Neural progenitor cell (in vitro differentiated cells): Measurements from ENCODE around the gene CLRN1. TPM values are rescaled to one million over a fixed set of nuclear protein-coding genes. Genes with fewer than 3 reads are reported as not detected.

Experiments used
- DNase-seq: peaks from one replicate; pipeline ENCODE4 v3.0.0-alpha.2; 2016; ENCODE audit warnings: low spot score
- H2AFZ ChIP-seq: fragments of 200-600 bp; sonication (generic); replicated peaks from 2 replicates; pipeline ENCODE4 v1.6.1; 2016; ENCODE audit warnings: antibody characterized with exemption
- H3F3A ChIP-seq: fragments of 200-600 bp; sonication (generic); 2 replicates; pipeline ENCODE4 v1.6.1; 2016; ENCODE audit warnings: antibody characterized with exemption, low read depth
- H3K27ac ChIP-seq: fragments of 200-600 bp; sonication (generic); 2 replicates; pipeline ENCODE4 v1.5.1; 2016; ENCODE audit warnings: mild to moderate bottlenecking
- H3K27me3 ChIP-seq: fragments of 200-600 bp; sonication (generic); 2 replicates; pipeline ENCODE4 v1.6.1; 2016; ENCODE audit warnings: mild to moderate bottlenecking, moderate library complexity
- H3K36me3 ChIP-seq: fragments of 200-600 bp; sonication (generic); 2 replicates; pipeline ENCODE4 v1.5.1; 2016
- H3K4me1 ChIP-seq: fragments of 200-600 bp; sonication (generic); 2 replicates; pipeline ENCODE4 v1.6.1; 2016; ENCODE audit warnings: mixed run types
- H3K4me2 ChIP-seq: fragments of 200-600 bp; sonication (generic); 2 replicates; pipeline ENCODE4 v1.6.1; 2016
- H3K4me3 ChIP-seq: fragments of 200-600 bp; sonication (generic); 2 replicates; pipeline ENCODE4 v1.5.1; 2016
- H3K79me2 ChIP-seq: fragments of 200-600 bp; sonication (generic); 2 replicates; pipeline ENCODE4 v1.6.1; 2016; ENCODE audit warnings: low read depth
- H3K9ac ChIP-seq: fragments of 200-600 bp; sonication (generic); 2 replicates; pipeline ENCODE4 v1.6.1; 2016
- H3K9me3 ChIP-seq: fragments of 200-600 bp; sonication (generic); 2 replicates; pipeline ENCODE4 v1.5.1; 2016; ENCODE audit warnings: low read depth
- H4K20me1 ChIP-seq: fragments of 200-600 bp; sonication (generic); 2 replicates; pipeline ENCODE4 v1.6.1; 2016; ENCODE audit warnings: low read depth
- H3K27ac Mint-ChIP-seq: 3 replicates; pipeline ENCODE4 v1.8.0; 2021; ENCODE audit warnings: mixed read lengths
- H3K27me3 Mint-ChIP-seq: 2 replicates; pipeline ENCODE4 v1.8.0; 2022; ENCODE audit warnings: low read depth, mild to moderate bottlenecking, inconsistent platforms, moderate library complexity, mixed read lengths; ENCODE audit not compliant: insufficient read depth
- H3K36me3 Mint-ChIP-seq: 3 replicates; pipeline ENCODE4 v1.8.0; 2021; ENCODE audit warnings: mixed read lengths
- H3K4me1 Mint-ChIP-seq: 3 replicates; pipeline ENCODE4 v1.8.0; 2021; ENCODE audit warnings: mixed read lengths
- H3K4me3 Mint-ChIP-seq: 3 replicates; pipeline ENCODE4 v1.8.0; 2021; ENCODE audit warnings: mild to moderate bottlenecking, moderate library complexity, mixed read lengths
- H3K9me3 Mint-ChIP-seq: 3 replicates; pipeline ENCODE4 v1.8.0; 2020; ENCODE audit warnings: mixed read lengths
- EZH2 ChIP-seq: fragments of 200-600 bp; sonication (generic); IDR thresholded peaks from 2 replicates; pipeline ENCODE4 v1.6.1; 2017; ENCODE audit warnings: antibody characterized with exemption, mild to moderate bottlenecking, moderate library complexity
- EZH2phosphoT487 ChIP-seq: fragments of 200-600 bp; sonication (generic); IDR thresholded peaks from 2 replicates; pipeline ENCODE4 v1.6.1; 2017; ENCODE audit warnings: antibody characterized with exemption
- total RNA-seq: library from RNA; depleted of rRNA; stranded (reverse); fragments of >200 nt; gene quantifications from 2 replicates; pipeline ENCODE4 v1.2.3, GENCODE V29; 2015; ENCODE audit warnings: low replicate concordance
- TF ChIP-seq, protein P1 (sequence below): fragments of 200-600 bp; sonication (generic); IDR thresholded peaks from 2 replicates; pipeline ENCODE4 v1.5.1; 2017; ENCODE audit warnings: antibody characterized with exemption, mild to moderate bottlenecking

The CLRN1 gene
- total RNA-seq, 1 donor from 2014 or later = not detected

- TF ChIP-seq EZH2 (no peak), EZH2phosphoT487 (no peak)
- TF ChIP-seq, protein P1, sequence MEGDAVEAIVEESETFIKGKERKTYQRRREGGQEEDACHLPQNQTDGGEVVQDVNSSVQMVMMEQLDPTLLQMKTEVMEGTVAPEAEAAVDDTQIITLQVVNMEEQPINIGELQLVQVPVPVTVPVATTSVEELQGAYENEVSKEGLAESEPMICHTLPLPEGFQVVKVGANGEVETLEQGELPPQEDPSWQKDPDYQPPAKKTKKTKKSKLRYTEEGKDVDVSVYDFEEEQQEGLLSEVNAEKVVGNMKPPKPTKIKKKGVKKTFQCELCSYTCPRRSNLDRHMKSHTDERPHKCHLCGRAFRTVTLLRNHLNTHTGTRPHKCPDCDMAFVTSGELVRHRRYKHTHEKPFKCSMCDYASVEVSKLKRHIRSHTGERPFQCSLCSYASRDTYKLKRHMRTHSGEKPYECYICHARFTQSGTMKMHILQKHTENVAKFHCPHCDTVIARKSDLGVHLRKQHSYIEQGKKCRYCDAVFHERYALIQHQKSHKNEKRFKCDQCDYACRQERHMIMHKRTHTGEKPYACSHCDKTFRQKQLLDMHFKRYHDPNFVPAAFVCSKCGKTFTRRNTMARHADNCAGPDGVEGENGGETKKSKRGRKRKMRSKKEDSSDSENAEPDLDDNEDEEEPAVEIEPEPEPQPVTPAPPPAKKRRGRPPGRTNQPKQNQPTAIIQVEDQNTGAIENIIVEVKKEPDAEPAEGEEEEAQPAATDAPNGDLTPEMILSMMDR = no peak
- H3K27me3 Mint-ChIP-seq = peaks cover 2% of the 10 kb centered on the region
- H3K9me3 ChIP-seq = no peaks in the 10 kb centered on the region
- no peak overlapping the region for H3K4me3 ChIP-seq
- H3K4me1 Mint-ChIP-seq = peaks cover 13% of the 10 kb centered on the region
- H3K9ac ChIP-seq = no peak overlapping the region
- H3K36me3 ChIP-seq = no peaks in the 10 kb centered on the region
- H3K27me3 ChIP-seq = no peaks in the 10 kb centered on the region
- H2AFZ ChIP-seq = no peak overlapping the region
- H3K27ac Mint-ChIP-seq = no peak overlapping the region
- H3F3A ChIP-seq = no peaks in the 10 kb centered on the region
- H3K79me2 ChIP-seq = no peaks in the 10 kb centered on the region
- DNase-seq = no peak
- H3K36me3 Mint-ChIP-seq = no peaks in the 10 kb centered on the region
- no peak overlapping the region for H3K27ac ChIP-seq
- H3K4me1 ChIP-seq = peaks cover 11% of the 10 kb centered on the region
- no peaks in the 10 kb centered on the region for H4K20me1 ChIP-seq
- H3K9me3 Mint-ChIP-seq = no peaks in the 10 kb centered on the region
- H3K4me2 ChIP-seq = no peak overlapping the region
- H3K4me3 Mint-ChIP-seq = no peak overlapping the region
Measured at GRCh38 chr3:150912501-150912900, 60.0 kb downstream of the CLRN1 start.

DNA sequence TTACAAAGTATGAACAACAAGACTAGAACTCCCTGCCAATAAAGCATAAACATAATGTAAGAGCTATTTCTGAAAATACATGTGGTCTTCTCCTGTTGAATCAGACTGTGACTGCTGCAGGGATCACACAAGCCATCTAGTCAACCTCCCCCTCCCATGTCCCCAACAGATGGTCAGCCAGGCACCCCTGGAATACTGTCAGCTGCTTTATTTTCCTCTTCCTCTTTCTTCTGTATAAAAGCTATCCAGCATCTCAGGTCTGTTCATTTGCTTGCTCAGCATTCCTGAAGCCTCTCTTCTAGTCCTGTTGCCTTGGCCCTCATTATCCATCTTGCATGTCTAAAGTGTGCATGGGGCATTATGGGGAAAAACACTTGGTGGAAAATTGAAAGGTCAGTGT, 60.8 kb downstream of the CLRN1 start:
- no peak overlapping the region for H3K4me3 ChIP-seq
- H3K36me3 ChIP-seq = no peaks in the 10 kb centered on the region
- no peak for DNase-seq
- no peaks in the 10 kb centered on the region for H3K79me2 ChIP-seq
- peaks cover 2% of the 10 kb centered on the region for H3K27me3 Mint-ChIP-seq
- H3K4me1 ChIP-seq = peaks cover 11% of the 10 kb centered on the region
- H3K4me1 Mint-ChIP-seq = peaks cover 13% of the 10 kb centered on the region
- H3K36me3 Mint-ChIP-seq = peaks cover 1% of the 10 kb centered on the region
- H3K27ac Mint-ChIP-seq = no peak overlapping the region
- TF ChIP-seq, protein P1 = no peak
- TF ChIP-seq EZH2phosphoT487 (no peak), EZH2 (no peak)
- no peak overlapping the region for H3K4me2 ChIP-seq
- H2AFZ ChIP-seq = no peak overlapping the region
- no peaks in the 10 kb centered on the region for H3F3A ChIP-seq
- H3K9me3 Mint-ChIP-seq = peaks cover 2% of the 10 kb centered on the region
- no peak overlapping the region for H3K4me3 Mint-ChIP-seq
- no peaks in the 10 kb centered on the region for H3K27me3 ChIP-seq
- no peaks in the 10 kb centered on the region for H3K9me3 ChIP-seq
- no peak overlapping the region for H3K27ac ChIP-seq
- H4K20me1 ChIP-seq = no peaks in the 10 kb centered on the region
- H3K9ac ChIP-seq = no peak overlapping the region

GRCh38 chr3:150906461-150906860, 66.1 kb downstream of the CLRN1 start:
- peaks cover 11% of the 10 kb centered on the region for H3K4me1 ChIP-seq
- H3K4me3 ChIP-seq = no peak overlapping the region
- no peaks in the 10 kb centered on the region for H3K27me3 ChIP-seq
- H2AFZ ChIP-seq = no peak overlapping the region
- H3K4me2 ChIP-seq = no peak overlapping the region
- no peaks in the 10 kb centered on the region for H4K20me1 ChIP-seq
- Mint-ChIP-seq H3K36me3 (peaks cover 1% of the 10 kb centered on the region), H3K27ac (no peak overlapping the region), H3K27me3 (peaks cover 2% of the 10 kb centered on the region), H3K9me3 (peaks cover 2% of the 10 kb centered on the region), H3K4me1 (peaks cover 10% of the 10 kb centered on the region), H3K4me3 (no peak overlapping the region)
- H3K9ac ChIP-seq = no peak overlapping the region
- H3F3A ChIP-seq = no peaks in the 10 kb centered on the region
- no peak overlapping the region for H3K27ac ChIP-seq
- no peaks in the 10 kb centered on the region for H3K9me3 ChIP-seq
- H3K36me3 ChIP-seq = no peaks in the 10 kb centered on the region
- TF ChIP-seq EZH2 = no peak
- TF ChIP-seq, protein P1 = no peak
- no peak for TF ChIP-seq EZH2phosphoT487
- no peaks in the 10 kb centered on the region for H3K79me2 ChIP-seq
- no peak for DNase-seq
